ENCODE measurements around the gene TFAP2E.

- no peak for TF ChIP-seq CTCF (IDR thresholded peaks at IDR 0.05)
- no peak for TF ChIP-seq POLR2A (IDR thresholded peaks at IDR 0.05)
Measured at GRCh38 chr1:35536556-35537162, 36.5 kb upstream of the TFAP2E start.

Data from body of pancreas (tissue), 4 donors.